Neuronal stem cell (in vitro differentiated cells): Measurements from ENCODE around the gene ZBTB7C.

Experiments used
- DNase-seq: peaks from one replicate; pipeline ENCODE4 v3.0.0-alpha.2; 2013; ENCODE audit warnings: low spot score
- H2AFZ ChIP-seq: one replicate; pipeline ENCODE4 v1.6.1; 2013; ENCODE audit warnings: mild to moderate bottlenecking, low read length, inconsistent platforms
- H2AK5ac ChIP-seq: 2 replicates; pipeline ENCODE4 v1.6.1; 2013; ENCODE audit warnings: low read depth, mild to moderate bottlenecking, inconsistent platforms, low read length, moderate library complexity, mixed read lengths
- H2BK120ac ChIP-seq: 2 replicates; pipeline ENCODE4 v1.6.1; 2013; ENCODE audit warnings: low read depth, mild to moderate bottlenecking, inconsistent platforms, low read length, moderate library complexity, mixed read lengths
- H2BK12ac ChIP-seq: one replicate; pipeline ENCODE4 v1.6.1; 2013; ENCODE audit warnings: low read length, inconsistent platforms
- H2BK15ac ChIP-seq: 2 replicates; pipeline ENCODE4 v1.6.1; 2013; ENCODE audit warnings: mild to moderate bottlenecking, low read length, inconsistent platforms, mixed read lengths
- H2BK5ac ChIP-seq: one replicate; pipeline ENCODE4 v1.6.1; 2013; ENCODE audit warnings: inconsistent platforms, mild to moderate bottlenecking, low read length, moderate library complexity
- H3K14ac ChIP-seq: one replicate; pipeline ENCODE4 v1.6.1; 2013; ENCODE audit warnings: low read length, inconsistent platforms
- H3K18ac ChIP-seq: 2 replicates; pipeline ENCODE4 v1.6.1; 2013; ENCODE audit warnings: low read length, inconsistent platforms
- H3K23ac ChIP-seq: 2 replicates; pipeline ENCODE4 v1.6.1; 2013; ENCODE audit warnings: low read depth, mild to moderate bottlenecking, mixed read lengths, low read length, inconsistent platforms; ENCODE audit not compliant: poor library complexity
- H3K27ac ChIP-seq: replicated peaks from 3 replicates; pipeline ENCODE4 v1.5.1; 2013; ENCODE audit warnings: low read length, inconsistent platforms
- H3K27me3 ChIP-seq, 3 experiments: 2 replicates each; pipeline ENCODE4 v1.6.1; 2013; ENCODE audit warnings: low read length in 3 of 3, mild to moderate bottlenecking in 2 of 3, inconsistent platforms in 1 of 3, low read depth in 1 of 3, mixed read lengths in 1 of 3, moderate library complexity in 1 of 3; ENCODE audit not compliant: control insufficient read depth in 3 of 3, insufficient read depth in 3 of 3
- H3K36me3 ChIP-seq, 2 donors: replicated peaks in 1 of 2; 2 replicates each; pipeline ENCODE4 v1.6.1; 2013; ENCODE audit warnings: low read length in 2 of 2; ENCODE audit not compliant: control insufficient read depth in 2 of 2, insufficient read depth in 2 of 2
- H3K4ac ChIP-seq: 2 replicates; pipeline ENCODE4 v1.6.1; 2013; ENCODE audit warnings: inconsistent platforms, mild to moderate bottlenecking, low read length, moderate library complexity
- H3K4me1 ChIP-seq, 2 donors: 1 replicate in 1 of 2; 2 replicates in 1 of 2; pipeline ENCODE4 v1.6.1; 2013; ENCODE audit warnings: low read length in 2 of 2, low read depth in 1 of 2; ENCODE audit not compliant: control insufficient read depth in 2 of 2, insufficient read depth in 1 of 2
- H3K4me2 ChIP-seq: one replicate; pipeline ENCODE4 v1.6.1; 2013; ENCODE audit warnings: mild to moderate bottlenecking, low read length, inconsistent platforms; ENCODE audit not compliant: insufficient read depth, poor library complexity, severe bottlenecking
- H3K4me3 ChIP-seq, 2 donors: 2 replicates each; pipeline ENCODE4 v1.5.1; 2013; ENCODE audit warnings: low read length in 2 of 2, mild to moderate bottlenecking in 2 of 2, inconsistent platforms in 1 of 2, moderate library complexity in 1 of 2
- H3K79me1 ChIP-seq: one replicate; pipeline ENCODE4 v1.6.1; 2013; ENCODE audit warnings: low read depth, mild to moderate bottlenecking, inconsistent platforms, low read length, moderate library complexity
- H3K9ac ChIP-seq: one replicate; pipeline ENCODE4 v1.6.1; 2013; ENCODE audit warnings: mild to moderate bottlenecking, low read depth, low read length, inconsistent platforms; ENCODE audit not compliant: poor library complexity
- H3K9me3 ChIP-seq, 2 donors: replicated peaks in 1 of 2; 2 replicates each; pipeline versions ENCODE3 to v1.6.1; 2013; ENCODE audit warnings: low read length in 2 of 2, mild to moderate bottlenecking in 2 of 2, inconsistent platforms in 1 of 2, low read depth in 1 of 2, mixed read lengths in 1 of 2, moderate library complexity in 1 of 2; ENCODE audit not compliant: control insufficient read depth in 2 of 2, insufficient read depth in 1 of 2
- H4K8ac ChIP-seq: one replicate; pipeline ENCODE4 v1.6.1; 2013; ENCODE audit warnings: low read depth, mild to moderate bottlenecking, inconsistent platforms, low read length, moderate library complexity
- H4K91ac ChIP-seq: one replicate; pipeline ENCODE4 v1.6.1; 2013; ENCODE audit warnings: low read length, low read depth, mild to moderate bottlenecking, inconsistent platforms; ENCODE audit not compliant: poor library complexity
- WGBS, 2 donors: extraction: QIAGEN DNeasy Blood & Tissue Kit; methylation state at CpG; one replicate each; pipeline ENCODE4 v1.1.7; 2013; ENCODE audit warnings: missing lambda C conversion rate in 2 of 2, mixed read lengths in 1 of 2; ENCODE audit not compliant: insufficient read length in 2 of 2, insufficient replicate concordance in 1 of 2; ENCODE audit errors: extremely low coverage in 2 of 2; 5-methylcytosine and 5-hydroxymethylcytosine counted together

The ZBTB7C gene

GRCh38 chr18:48374423-48375149 is 34.6 kb downstream of the ZBTB7C start:
- no peak overlapping the region for H3K4me2 ChIP-seq
- H2BK120ac ChIP-seq, result no peak overlapping the region
- peaks cover 0 to 9% (median 0%) of the 10 kb centered on the region in 3 experiments for H3K27me3 ChIP-seq
- H3K14ac ChIP-seq, result no peak overlapping the region
- WGBS, 2 donors, result no CpG with 5 or more reads among the region's 7 CpGs
- H4K8ac ChIP-seq, result no peak overlapping the region
- no peak overlapping the region for H2BK12ac ChIP-seq
- H2AK5ac ChIP-seq, result no peak overlapping the region
- no peak overlapping the region for H2AFZ ChIP-seq
- H4K91ac ChIP-seq, result no peak overlapping the region
- no peak overlapping the region for H2BK5ac ChIP-seq
- H3K36me3 ChIP-seq, result no peaks in the 10 kb centered on the region
- no peak overlapping the region for H3K23ac ChIP-seq
- no peak overlapping the region for H3K4ac ChIP-seq
- H3K79me1 ChIP-seq, result no peaks in the 10 kb centered on the region
- peaks cover 0 to 10% of the 10 kb centered on the region in 2 donors for H3K4me1 ChIP-seq
- H2BK15ac ChIP-seq, result no peak overlapping the region
- no peak overlapping the region for H3K9ac ChIP-seq
- no peak for DNase-seq
- no peaks in the 10 kb centered on the region for H3K9me3 ChIP-seq
- no peak overlapping the region for H3K27ac ChIP-seq
- H3K18ac ChIP-seq, result no peak overlapping the region
- H3K4me3 ChIP-seq, result no peak overlapping the region

DNA sequence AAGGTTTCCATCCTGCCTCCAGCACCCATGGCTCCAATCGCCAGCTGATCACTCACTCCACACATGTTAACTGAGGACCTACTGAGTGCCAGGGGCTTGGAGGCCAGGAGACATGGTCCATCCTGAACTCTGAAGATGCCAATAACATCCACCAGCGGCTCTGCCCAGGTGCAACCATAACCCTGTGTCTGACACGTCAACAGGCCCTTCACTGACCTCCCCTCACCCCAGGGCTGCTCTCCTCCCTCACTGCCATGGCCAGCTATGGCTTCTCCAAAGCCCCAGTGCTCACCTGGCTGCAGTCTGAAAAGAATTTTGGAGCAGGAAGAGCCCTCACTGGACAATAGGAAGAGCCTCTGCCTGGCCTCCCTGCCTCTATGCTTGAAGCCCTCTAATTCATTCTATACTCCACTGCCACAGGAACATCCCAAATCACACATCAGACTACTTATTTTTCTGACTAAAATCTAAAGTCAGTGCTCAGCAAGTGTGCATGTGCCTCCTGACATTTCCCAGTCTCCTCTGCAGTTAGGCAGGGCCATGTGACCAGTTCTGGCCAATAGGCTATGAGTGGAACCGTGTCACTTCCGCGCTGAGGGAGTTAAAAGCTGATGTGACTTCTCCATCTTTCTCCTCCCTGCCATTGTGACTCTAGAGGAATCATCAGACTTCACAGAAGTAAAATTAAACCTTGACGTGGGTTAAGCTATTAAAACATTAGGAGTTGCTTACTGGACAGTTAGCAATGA is 37.2 kb downstream of the ZBTB7C start:
- no peak overlapping the region for H2BK5ac ChIP-seq
- no peak overlapping the region for H2BK12ac ChIP-seq
- no peak overlapping the region for H3K4me3 ChIP-seq
- no peak overlapping the region for H3K4me2 ChIP-seq
- H3K27ac ChIP-seq, result no peak overlapping the region
- no peak overlapping the region for H4K91ac ChIP-seq
- no peaks in the 10 kb centered on the region for H3K79me1 ChIP-seq
- H3K23ac ChIP-seq, result no peak overlapping the region
- no peak overlapping the region for H3K14ac ChIP-seq
- H4K8ac ChIP-seq, result no peak overlapping the region
- H3K9ac ChIP-seq, result no peak overlapping the region
- H3K4me1 ChIP-seq, result peaks cover 0 to 15% of the 10 kb centered on the region in 2 donors
- H3K9me3 ChIP-seq, result no peaks in the 10 kb centered on the region
- no peak overlapping the region for H2AK5ac ChIP-seq
- H3K18ac ChIP-seq, result no peak overlapping the region
- no peak for DNase-seq
- peaks cover 0 to 6% (median 0%) of the 10 kb centered on the region in 3 experiments for H3K27me3 ChIP-seq
- WGBS, 2 donors, result no CpG with 5 or more reads among the region's 7 CpGs
- no peak overlapping the region for H2AFZ ChIP-seq
- H3K4ac ChIP-seq, result no peak overlapping the region
- H2BK120ac ChIP-seq, result no peak overlapping the region
- H2BK15ac ChIP-seq, result no peak overlapping the region
- H3K36me3 ChIP-seq, result no peaks in the 10 kb centered on the region

DNA sequence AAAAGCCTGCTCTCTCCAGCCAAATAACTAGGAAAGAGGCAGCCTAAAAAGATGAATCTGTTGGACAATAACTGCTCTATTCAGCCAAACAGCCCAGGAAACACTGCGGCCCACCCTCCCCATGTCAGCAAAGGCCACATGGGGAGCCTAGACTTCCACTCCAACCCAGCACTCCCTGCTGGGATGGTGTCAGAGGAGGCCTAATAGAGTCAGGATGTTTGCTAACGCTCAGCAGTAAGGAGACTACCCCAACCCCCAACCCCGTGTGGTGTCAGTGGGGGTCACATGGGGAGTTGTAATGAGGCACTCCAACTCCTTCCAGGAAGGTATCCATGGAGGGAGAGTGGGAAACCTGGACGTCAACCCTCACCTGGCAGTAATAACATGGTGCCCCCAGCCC is 41.6 kb downstream of the ZBTB7C start:
- no peak overlapping the region for H3K14ac ChIP-seq
- H2BK120ac ChIP-seq, result no peak overlapping the region
- H2AK5ac ChIP-seq, result no peak overlapping the region
- peak overlapping the region; percentile 50 for H3K18ac ChIP-seq
- H4K91ac ChIP-seq, result no peak overlapping the region
- no peak overlapping the region for H3K4ac ChIP-seq
- H2AFZ ChIP-seq, result no peak overlapping the region
- no peak overlapping the region for H2BK12ac ChIP-seq
- no peak overlapping the region for H3K27ac ChIP-seq
- no CpG with 5 or more reads among the region's 4 CpGs for WGBS, 2 donors
- no peaks in the 10 kb centered on the region for H3K27me3 ChIP-seq
- H2BK15ac ChIP-seq, result no peak overlapping the region
- H3K4me1 ChIP-seq, result peaks cover 0 to 9% of the 10 kb centered on the region in 2 donors
- no peak overlapping the region for H2BK5ac ChIP-seq
- H3K23ac ChIP-seq, result no peak overlapping the region
- H3K9me3 ChIP-seq, result peaks cover 0 to 5% of the 10 kb centered on the region in 2 donors
- DNase-seq, result no peak
- no peak overlapping the region for H3K4me2 ChIP-seq
- no peaks in the 10 kb centered on the region for H3K36me3 ChIP-seq
- no peaks in the 10 kb centered on the region for H3K79me1 ChIP-seq
- no peak overlapping the region for H4K8ac ChIP-seq
- no peak overlapping the region for H3K4me3 ChIP-seq
- H3K9ac ChIP-seq, result no peak overlapping the region

DNA sequence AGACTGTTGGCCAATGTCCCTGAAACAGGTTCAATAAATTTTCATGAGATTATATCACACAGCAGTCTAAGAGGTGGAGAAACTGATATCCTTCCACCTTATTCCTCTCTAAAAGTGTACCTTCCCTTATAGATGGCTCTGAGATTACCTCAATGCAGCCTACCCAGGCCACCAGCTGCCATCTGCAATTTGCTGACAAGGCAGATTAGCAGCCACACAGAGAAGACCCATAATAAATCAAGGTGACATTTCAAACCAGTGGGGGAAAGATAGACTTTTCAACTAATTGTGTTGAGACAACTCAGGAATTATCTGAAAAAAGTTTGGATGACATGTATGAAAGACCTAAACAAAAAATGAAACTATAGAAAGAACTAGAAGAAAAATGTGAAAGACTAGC is 43.2 kb downstream of the ZBTB7C start:
- no peak overlapping the region for H3K4ac ChIP-seq
- no peak overlapping the region for H2BK15ac ChIP-seq
- no peak overlapping the region for H2BK5ac ChIP-seq
- H3K9ac ChIP-seq, result no peak overlapping the region
- H3K27me3 ChIP-seq, result no peaks in the 10 kb centered on the region
- H3K14ac ChIP-seq, result no peak overlapping the region
- no peak overlapping the region for H3K27ac ChIP-seq
- H3K23ac ChIP-seq, result no peak overlapping the region
- H4K8ac ChIP-seq, result no peak overlapping the region
- H3K4me1 ChIP-seq, result peaks cover 0 to 9% of the 10 kb centered on the region in 2 donors
- H2AFZ ChIP-seq, result no peak overlapping the region
- no peak for DNase-seq
- H3K36me3 ChIP-seq, result no peaks in the 10 kb centered on the region
- H2BK12ac ChIP-seq, result no peak overlapping the region
- no peak overlapping the region for H2AK5ac ChIP-seq
- no peak overlapping the region for H4K91ac ChIP-seq
- peaks cover 0 to 6% of the 10 kb centered on the region in 2 donors for H3K9me3 ChIP-seq
- H3K79me1 ChIP-seq, result no peaks in the 10 kb centered on the region
- H2BK120ac ChIP-seq, result no peak overlapping the region
- H3K18ac ChIP-seq, result no peak overlapping the region
- H3K4me3 ChIP-seq, result no peak overlapping the region
- H3K4me2 ChIP-seq, result no peak overlapping the region
